ENCODE data around the gene EPG5.
"Not testable (repeated sequence)": the region's sequence is repeated elsewhere in the genome, so short reads cannot be mapped to it uniquely, and the experiment has no call there.

EPG5 gene

GRCh38 chr18:45841060-45841764 is 125.9 kb downstream of the EPG5 start:
- no peak for DNase-seq (ENCODE audit: low read depth in 2 of 2, low spot score in 1 of 2)

GRCh38 chr18:45839414-45840395 is 127.4 kb downstream of the EPG5 start:
- DNase-seq (ENCODE audit: low read depth in 2 of 2, low spot score in 1 of 2), result no peak

- DNase-seq (ENCODE audit: low read depth in 2 of 2, low spot score in 1 of 2), result no peak
Measured at GRCh38 chr18:45838302-45839070, 128.6 kb downstream of the EPG5 start.

- DNase-seq (ENCODE audit: low read depth in 2 of 2, low spot score in 1 of 2), result no peak
Measured at GRCh38 chr18:45837283-45838070, 129.7 kb downstream of the EPG5 start.

- no peak for DNase-seq (ENCODE audit: low read depth in 2 of 2, low spot score in 1 of 2)
Measured at GRCh38 chr18:45836242-45837205, 130.6 kb downstream of the EPG5 start.

GRCh38 chr18:45835057-45835636 is 132.0 kb downstream of the EPG5 start:
- no peak for DNase-seq (ENCODE audit: low read depth in 2 of 2, low spot score in 1 of 2)

GRCh38 chr18:45834306-45834705 is 132.8 kb downstream of the EPG5 start:
- no peak for DNase-seq (ENCODE audit: low read depth in 2 of 2, low spot score in 1 of 2)

GRCh38 chr18:45833846-45834245 is 133.3 kb downstream of the EPG5 start:
- no peak for DNase-seq (ENCODE audit: low read depth in 2 of 2, low spot score in 1 of 2)

- DNase-seq (ENCODE audit: low read depth in 2 of 2, low spot score in 1 of 2), result no peak
Measured at GRCh38 chr18:45830917-45831316, 136.2 kb downstream of the EPG5 start.

GRCh38 chr18:45829855-45830254 is 137.3 kb downstream of the EPG5 start:
- DNase-seq (ENCODE audit: low read depth in 2 of 2, low spot score in 1 of 2), result no peak

- no peak for DNase-seq (ENCODE audit: low read depth in 2 of 2, low spot score in 1 of 2)
Measured at GRCh38 chr18:45828917-45829811, 138.0 kb downstream of the EPG5 start.

- not testable (repeated sequence) for DNase-seq (ENCODE audit: low read depth in 2 of 2, low spot score in 1 of 2)
Measured at GRCh38 chr18:45826716-45827115, 140.4 kb downstream of the EPG5 start.

GRCh38 chr18:45826084-45826483 is 141.0 kb downstream of the EPG5 start:
- DNase-seq (ENCODE audit: low read depth in 2 of 2, low spot score in 1 of 2), result no peak

GRCh38 chr18:45825258-45826044 is 141.7 kb downstream of the EPG5 start, which contains the start of gene SIGLEC15:
Gene SIGLEC15 (plus strand): TSS chr18:45825675. CDS start chr18:45825729, 54 bp downstream.
- DNase-seq (ENCODE audit: low read depth in 2 of 2, low spot score in 1 of 2), result no peak

GRCh38 chr18:45821711-45822110 is 145.4 kb downstream of the EPG5 start:
- DNase-seq (ENCODE audit: low read depth in 2 of 2, low spot score in 1 of 2), result no peak

- no peak for DNase-seq (ENCODE audit: low read depth in 2 of 2, low spot score in 1 of 2)
Measured at GRCh38 chr18:45821026-45821425, 146.1 kb downstream of the EPG5 start.

GRCh38 chr18:45820106-45820745 is 146.9 kb downstream of the EPG5 start:
- no peak for DNase-seq (ENCODE audit: low read depth in 2 of 2, low spot score in 1 of 2)
